ENCODE data around the gene PAK1. TPM values are rescaled to one million over a fixed set of nuclear protein-coding genes. Genes with fewer than 3 reads are reported as not detected.

Gene PAK1
- total RNA-seq, 1 experiment from 2014 or later = 80.0 TPM

GRCh38 chr11:77468527-77468926 is 5.4 kb downstream of the PAK1 start:
- ChIA-PET POLR2A (ENCODE audit: unreplicated experiment) (interaction anchor here (0.6 kb wide), 1 partner anchor 310 kb away, joined by 6 read pairs; no protein-coding TSS in a partner anchor), CTCF (interaction anchor here (1.2 kb wide), 1 partner anchor 272 kb away, joined by 4 read pairs; no protein-coding TSS in a partner anchor)
- H3K9me2 ChIP-seq (ENCODE audit: insufficient read depth) = no peaks in the 10 kb centered on the region
- H3K36me3 ChIP-seq (ENCODE audit: low read depth) = no peaks in the 10 kb centered on the region; the same call in 1 of the 2 replicates
- DNase-seq = no peak
- H2AFZ ChIP-seq = no peak overlapping the region
- H3K4me2 ChIP-seq = no peak overlapping the region
- no TSS peak for BruUV-seq (replicated peaks)
- H3F3A ChIP-seq (ENCODE audit: insufficient read depth, low read depth) = peaks cover 16% of the 10 kb centered on the region
- no peak overlapping the region for H3K4me3 ChIP-seq
- H3K79me2 ChIP-seq (ENCODE audit: low read depth) = peaks cover 51% of the 10 kb centered on the region
- H3K4me1 ChIP-seq (replicated peaks; ENCODE audit: insufficient read depth) = peaks cover 46% of the 10 kb centered on the region
- no peak overlapping the region for H3K27ac ChIP-seq
- TF ChIP-seq CTCF (conservative IDR thresholded peaks at IDR 0.05) (peak; percentile 42), EZH2 (IDR thresholded peaks at IDR 0.05; ENCODE audit: low read depth) (no peak)
- no peaks in the 10 kb centered on the region for H4K20me1 ChIP-seq (ENCODE audit: insufficient read depth)
- H3K9me3 ChIP-seq (ENCODE audit: insufficient read depth, low read depth) = no peaks in the 10 kb centered on the region
- intact Hi-C loops (cut with micrococcal nuclease; ENCODE audit: unreplicated experiment) = no loop called here
- H3K27me3 ChIP-seq (ENCODE audit: insufficient read depth, low read depth) = no peaks in the 10 kb centered on the region

- no peaks in the 10 kb centered on the region for H3K9me2 ChIP-seq (ENCODE audit: insufficient read depth)
Measured at GRCh38 chr11:77467993-77468392, 5.9 kb downstream of the PAK1 start.

GRCh38 chr11:77467233-77467632 is 6.7 kb downstream of the PAK1 start:
- peak in 1 of 2 experiments; percentile 54 for DNase-seq
- H3K36me3 ChIP-seq (ENCODE audit: low read depth) = no peaks in the 10 kb centered on the region; the same call in 1 of the 2 replicates
- peaks cover 41% of the 10 kb centered on the region for H3K4me1 ChIP-seq (replicated peaks; ENCODE audit: insufficient read depth)
- no peaks in the 10 kb centered on the region for H4K20me1 ChIP-seq (ENCODE audit: insufficient read depth)
- H3K9me3 ChIP-seq (ENCODE audit: insufficient read depth, low read depth) = no peaks in the 10 kb centered on the region
- no TSS peak for BruUV-seq (replicated peaks)
- ChIA-PET CTCF (no interaction called here), POLR2A (ENCODE audit: unreplicated experiment) (no interaction called here)
- no peaks in the 10 kb centered on the region for H3K27me3 ChIP-seq (ENCODE audit: insufficient read depth, low read depth)
- TF ChIP-seq EZH2 (IDR thresholded peaks at IDR 0.05; ENCODE audit: low read depth) = no peak
- no peak for TF ChIP-seq CTCF (conservative IDR thresholded peaks at IDR 0.05)
- H3K79me2 ChIP-seq (ENCODE audit: low read depth) = peaks cover 43% of the 10 kb centered on the region
- intact Hi-C loops (cut with micrococcal nuclease; ENCODE audit: unreplicated experiment) = no loop called here
- no peak overlapping the region for H3K4me3 ChIP-seq
- H3K9me2 ChIP-seq (ENCODE audit: insufficient read depth) = no peaks in the 10 kb centered on the region
- peaks cover 4% of the 10 kb centered on the region for H3F3A ChIP-seq (ENCODE audit: insufficient read depth, low read depth)
- H3K27ac ChIP-seq = no peak overlapping the region
- 0 out of 2 replicates have a peak overlapping the region, but pooled peaks have one; percentile 7 for H3K4me2 ChIP-seq
- H2AFZ ChIP-seq = no peak overlapping the region

More at GRCh38 chr11:77467993-77468392, 5.9 kb downstream of the PAK1 start:
- Histone ChIP-seq H2AFZ (no peak overlapping the region), H3K9me3 (ENCODE audit: insufficient read depth, low read depth) (no peaks in the 10 kb centered on the region), H3K36me3 (ENCODE audit: low read depth) (no peaks in the 10 kb centered on the region; the same call in 1 of the 2 replicates), H3K79me2 (ENCODE audit: low read depth) (peaks cover 51% of the 10 kb centered on the region), H3K27me3 (ENCODE audit: insufficient read depth, low read depth) (no peaks in the 10 kb centered on the region), H3K4me3 (no peak overlapping the region), H3K4me1 (replicated peaks; ENCODE audit: insufficient read depth) (peaks cover 46% of the 10 kb centered on the region), H3F3A (ENCODE audit: insufficient read depth, low read depth) (peaks cover 12% of the 10 kb centered on the region), H4K20me1 (ENCODE audit: insufficient read depth) (no peaks in the 10 kb centered on the region), H3K4me2 (0 out of 2 replicates have a peak overlapping the region, but pooled peaks have one; percentile 7), H3K27ac (no peak overlapping the region)
- CTCF ChIA-PET = interaction anchor here (1.2 kb wide), 1 partner anchor 272 kb away, joined by 4 read pairs; no protein-coding TSS in a partner anchor
- DNase-seq = no peak
- BruUV-seq (replicated peaks) = no TSS peak
- TF ChIP-seq CTCF (conservative IDR thresholded peaks at IDR 0.05) = no peak
- TF ChIP-seq EZH2 (IDR thresholded peaks at IDR 0.05; ENCODE audit: low read depth) = no peak
- POLR2A ChIA-PET (ENCODE audit: unreplicated experiment) = no interaction called here
- intact Hi-C loops (cut with micrococcal nuclease; ENCODE audit: unreplicated experiment) = no loop called here
